ENCODE results near the gene LEFTY1.

GRCh38 chr1:225845571-225846259 is 43.2 kb downstream of the LEFTY1 start:
- TF ChIP-seq CTCF (IDR thresholded peaks at IDR 0.05; ENCODE audit: insufficient read depth, low read length) (peak; percentile 30), REST (IDR thresholded peaks at IDR 0.05; ENCODE audit: insufficient replicate concordance, low read depth) (no peak), POLR2AphosphoS5 (IDR thresholded peaks at IDR 0.05; ENCODE audit: low read depth) (peak; percentile 18; the same call in 1 of the 2 replicates), SPI1 (IDR thresholded peaks at IDR 0.05; ENCODE audit: borderline replicate concordance, low read depth) (no peak)
